GM23338 (cell line): ENCODE data around the gene ADTRP. TPM values are rescaled to one million over a fixed set of nuclear protein-coding genes. Genes with fewer than 3 reads are reported as not detected.

ENCODE experiments used
- ATAC-seq: fragments of 200-7000 bp; cut with Tn5 transposase; 3 replicates; pipeline ENCODE4 v1.9.1; 2020
- DNase-seq: peaks from one replicate; pipeline ENCODE4 v3.0.0-alpha.2; 2015; ENCODE audit warnings: low spot score
- H2AFZ ChIP-seq: fragments of 200-600 bp; sonication (generic); 2 replicates; pipeline ENCODE4 v1.8.0; 2016; ENCODE audit warnings: antibody characterized with exemption, mild to moderate bottlenecking, moderate library complexity
- H3F3A ChIP-seq: fragments of 200-600 bp; sonication (generic); replicated peaks from 2 replicates; pipeline ENCODE4 v1.8.0; 2017; ENCODE audit warnings: antibody characterized with exemption, mixed run types, low read depth
- H3K27ac ChIP-seq: fragments of 200-600 bp; sonication (generic); 2 replicates; pipeline ENCODE4 v1.6.1; 2016; ENCODE audit warnings: low read depth
- H3K27me3 ChIP-seq: fragments of 200-600 bp; sonication (generic); 2 replicates; pipeline ENCODE4 v1.8.0; 2016; ENCODE audit warnings: mild to moderate bottlenecking, mixed run types, moderate library complexity; ENCODE audit not compliant: insufficient read depth
- H3K36me3 ChIP-seq: fragments of 200-600 bp; sonication (generic); 2 replicates; pipeline ENCODE4 v1.8.0; 2016; ENCODE audit warnings: mild to moderate bottlenecking; ENCODE audit not compliant: insufficient read depth
- H3K4me1 ChIP-seq: fragments of 200-600 bp; sonication (generic); 2 replicates; pipeline ENCODE4 v1.8.0; 2016; ENCODE audit warnings: mild to moderate bottlenecking, moderate library complexity; ENCODE audit not compliant: insufficient read depth
- H3K4me2 ChIP-seq: fragments of 200-600 bp; sonication (generic); 2 replicates; pipeline ENCODE4 v1.7.1; 2017; ENCODE audit warnings: mixed run types
- H3K4me3 ChIP-seq: fragments of 200-600 bp; sonication (generic); 2 replicates; pipeline ENCODE4 v1.6.1; 2016; ENCODE audit warnings: mixed run types
- H3K79me2 ChIP-seq: fragments of 200-600 bp; sonication (generic); replicated peaks from 2 replicates; pipeline ENCODE4 v1.8.0; 2017; ENCODE audit warnings: mild to moderate bottlenecking; ENCODE audit not compliant: insufficient read depth
- H3K9me2 ChIP-seq: fragments of 200-600 bp; sonication (generic); 2 replicates; pipeline ENCODE4 v1.8.0; 2017; ENCODE audit not compliant: insufficient read depth
- H4K20me1 ChIP-seq: fragments of 200-600 bp; sonication (generic); replicated peaks from 2 replicates; pipeline ENCODE4 v1.8.0; 2017; ENCODE audit warnings: mild to moderate bottlenecking; ENCODE audit not compliant: insufficient read depth
- H3K27ac Mint-ChIP-seq: 2 replicates; pipeline ENCODE4 v1.8.0; 2020; ENCODE audit warnings: inconsistent platforms, mild to moderate bottlenecking, moderate library complexity, mixed read lengths
- H3K27me3 Mint-ChIP-seq: 3 replicates; pipeline ENCODE4 v1.8.0; 2022; ENCODE audit warnings: low read depth, mild to moderate bottlenecking, moderate library complexity, mixed read lengths, inconsistent platforms; ENCODE audit not compliant: insufficient read depth, poor library complexity
- H3K36me3 Mint-ChIP-seq: 3 replicates; pipeline ENCODE4 v1.8.0; 2021; ENCODE audit warnings: low read depth, mild to moderate bottlenecking, inconsistent platforms, moderate library complexity, mixed read lengths
- H3K4me1 Mint-ChIP-seq: 3 replicates; pipeline ENCODE4 v1.8.0; 2020; ENCODE audit warnings: mild to moderate bottlenecking, inconsistent platforms, mixed read lengths
- H3K4me3 Mint-ChIP-seq: 3 replicates; pipeline ENCODE4 v1.8.0; 2021; ENCODE audit warnings: moderate library complexity, mild to moderate bottlenecking, inconsistent platforms, mixed read lengths
- H3K9me3 Mint-ChIP-seq: 3 replicates; pipeline ENCODE4 v1.8.0; 2020; ENCODE audit warnings: moderate library complexity, mild to moderate bottlenecking, inconsistent platforms, mixed read lengths
- NANOG ChIP-seq: IDR thresholded peaks from 2 replicates; pipeline ENCODE4 v1.6.1; 2016; ENCODE audit warnings: antibody characterized with exemption, borderline replicate concordance
- STAT1 ChIP-seq: IDR thresholded peaks from one replicate; pipeline ENCODE4 v1.6.1; 2016; ENCODE audit warnings: antibody characterized with exemption; ENCODE audit not compliant: unreplicated experiment
- polyA plus RNA-seq: library from polyadenylated mRNA; unstranded; fragments of >200 nt; fragmentation: Nextera tagmentation; extraction: Ambion mirVana; gene quantifications from 2 replicates; pipeline ENCODE4 v1.2.1, GENCODE V29; 2016
- total RNA-seq: library from RNA; depleted of rRNA; stranded (reverse); fragments of >200 nt; shearing (Covaris generic); gene quantifications from 2 replicates; pipeline ENCODE4 v1.2.3, GENCODE V29; 2014
- TF ChIP-seq, protein P1 (sequence below): fragments of 250-450 bp; sonication (Bioruptor Pico); IDR thresholded peaks from 2 replicates; pipeline ENCODE4 v1.5.0; 2020; ENCODE audit warnings: mild to moderate bottlenecking, moderate library complexity
- TF ChIP-seq, protein P2 (sequence below), 2 experiments: fragments of 200-600 bp in 1 of 2; sonication (generic) in 1 of 2; conservative IDR thresholded peaks; 2 replicates each; pipeline versions ENCODE4 v1.5.1 to v1.6.1; 2016 to 2017; ENCODE audit warnings: antibody characterized with exemption in 2 of 2, low read depth in 2 of 2, mild to moderate bottlenecking in 2 of 2, moderate library complexity in 1 of 2
- TF ChIP-seq, protein P3 (sequence below): IDR thresholded peaks from one replicate; pipeline ENCODE4 v1.6.1; 2018; ENCODE audit warnings: antibody characterized with exemption; ENCODE audit not compliant: unreplicated experiment

The ADTRP gene
- total and polyA plus RNA-seq, 2 experiments from 2014 or later, result not detected

DNA sequence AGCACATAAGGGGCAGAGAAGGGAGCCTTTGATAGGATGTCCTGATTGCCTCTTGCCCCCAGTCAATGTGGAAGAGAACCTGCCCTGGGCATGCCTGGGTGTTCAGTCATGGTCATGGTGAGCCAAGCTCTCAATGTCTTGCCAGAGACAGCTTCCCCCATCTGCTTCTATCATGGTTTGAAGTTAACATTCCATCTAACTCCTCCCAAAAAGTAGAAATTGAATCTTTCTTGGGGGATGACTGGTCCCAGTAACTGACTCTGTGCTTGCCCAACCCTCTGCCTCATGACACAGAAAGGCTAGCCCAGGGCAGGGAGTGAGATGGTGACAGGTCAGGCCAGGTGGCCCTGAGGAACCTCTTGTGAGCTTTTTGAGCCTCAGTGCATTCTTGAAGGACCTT lies 60.1 kb downstream of the ADTRP start (continued):
- TF ChIP-seq, protein P1, sequence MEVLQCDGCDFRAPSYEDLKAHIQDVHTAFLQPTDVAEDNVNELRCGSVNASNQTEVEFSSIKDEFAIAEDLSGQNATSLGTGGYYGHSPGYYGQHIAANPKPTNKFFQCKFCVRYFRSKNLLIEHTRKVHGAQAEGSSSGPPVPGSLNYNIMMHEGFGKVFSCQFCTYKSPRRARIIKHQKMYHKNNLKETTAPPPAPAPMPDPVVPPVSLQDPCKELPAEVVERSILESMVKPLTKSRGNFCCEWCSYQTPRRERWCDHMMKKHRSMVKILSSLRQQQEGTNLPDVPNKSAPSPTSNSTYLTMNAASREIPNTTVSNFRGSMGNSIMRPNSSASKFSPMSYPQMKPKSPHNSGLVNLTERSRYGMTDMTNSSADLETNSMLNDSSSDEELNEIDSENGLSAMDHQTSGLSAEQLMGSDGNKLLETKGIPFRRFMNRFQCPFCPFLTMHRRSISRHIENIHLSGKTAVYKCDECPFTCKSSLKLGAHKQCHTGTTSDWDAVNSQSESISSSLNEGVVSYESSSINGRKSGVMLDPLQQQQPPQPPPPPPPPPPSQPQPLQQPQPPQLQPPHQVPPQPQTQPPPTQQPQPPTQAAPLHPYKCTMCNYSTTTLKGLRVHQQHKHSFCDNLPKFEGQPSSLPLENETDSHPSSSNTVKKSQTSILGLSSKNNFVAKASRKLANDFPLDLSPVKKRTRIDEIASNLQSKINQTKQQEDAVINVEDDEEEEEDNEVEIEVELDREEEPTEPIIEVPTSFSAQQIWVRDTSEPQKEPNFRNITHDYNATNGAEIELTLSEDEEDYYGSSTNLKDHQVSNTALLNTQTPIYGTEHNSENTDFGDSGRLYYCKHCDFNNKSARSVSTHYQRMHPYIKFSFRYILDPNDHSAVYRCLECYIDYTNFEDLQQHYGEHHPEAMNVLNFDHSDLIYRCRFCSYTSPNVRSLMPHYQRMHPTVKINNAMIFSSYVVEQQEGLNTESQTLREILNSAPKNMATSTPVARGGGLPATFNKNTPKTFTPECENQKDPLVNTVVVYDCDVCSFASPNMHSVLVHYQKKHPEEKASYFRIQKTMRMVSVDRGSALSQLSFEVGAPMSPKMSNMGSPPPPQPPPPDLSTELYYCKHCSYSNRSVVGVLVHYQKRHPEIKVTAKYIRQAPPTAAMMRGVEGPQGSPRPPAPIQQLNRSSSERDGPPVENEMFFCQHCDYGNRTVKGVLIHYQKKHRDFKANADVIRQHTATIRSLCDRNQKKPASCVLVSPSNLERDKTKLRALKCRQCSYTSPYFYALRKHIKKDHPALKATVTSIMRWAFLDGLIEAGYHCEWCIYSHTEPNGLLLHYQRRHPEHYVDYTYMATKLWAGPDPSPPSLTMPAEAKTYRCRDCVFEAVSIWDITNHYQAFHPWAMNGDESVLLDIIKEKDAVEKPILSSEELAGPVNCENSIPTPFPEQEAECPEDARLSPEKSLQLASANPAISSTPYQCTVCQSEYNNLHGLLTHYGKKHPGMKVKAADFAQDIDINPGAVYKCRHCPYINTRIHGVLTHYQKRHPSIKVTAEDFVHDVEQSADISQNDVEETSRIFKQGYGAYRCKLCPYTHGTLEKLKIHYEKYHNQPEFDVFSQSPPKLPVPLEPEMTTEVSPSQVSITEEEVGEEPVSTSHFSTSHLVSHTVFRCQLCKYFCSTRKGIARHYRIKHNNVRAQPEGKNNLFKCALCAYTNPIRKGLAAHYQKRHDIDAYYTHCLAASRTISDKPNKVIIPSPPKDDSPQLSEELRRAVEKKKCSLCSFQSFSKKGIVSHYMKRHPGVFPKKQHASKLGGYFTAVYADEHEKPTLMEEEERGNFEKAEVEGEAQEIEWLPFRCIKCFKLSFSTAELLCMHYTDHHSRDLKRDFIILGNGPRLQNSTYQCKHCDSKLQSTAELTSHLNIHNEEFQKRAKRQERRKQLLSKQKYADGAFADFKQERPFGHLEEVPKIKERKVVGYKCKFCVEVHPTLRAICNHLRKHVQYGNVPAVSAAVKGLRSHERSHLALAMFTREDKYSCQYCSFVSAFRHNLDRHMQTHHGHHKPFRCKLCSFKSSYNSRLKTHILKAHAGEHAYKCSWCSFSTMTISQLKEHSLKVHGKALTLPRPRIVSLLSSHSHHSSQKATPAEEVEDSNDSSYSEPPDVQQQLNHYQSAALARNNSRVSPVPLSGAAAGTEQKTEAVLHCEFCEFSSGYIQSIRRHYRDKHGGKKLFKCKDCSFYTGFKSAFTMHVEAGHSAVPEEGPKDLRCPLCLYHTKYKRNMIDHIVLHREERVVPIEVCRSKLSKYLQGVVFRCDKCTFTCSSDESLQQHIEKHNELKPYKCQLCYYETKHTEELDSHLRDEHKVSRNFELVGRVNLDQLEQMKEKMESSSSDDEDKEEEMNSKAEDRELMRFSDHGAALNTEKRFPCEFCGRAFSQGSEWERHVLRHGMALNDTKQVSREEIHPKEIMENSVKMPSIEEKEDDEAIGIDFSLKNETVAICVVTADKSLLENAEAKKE, result no peak
- TF ChIP-seq, protein P2, sequence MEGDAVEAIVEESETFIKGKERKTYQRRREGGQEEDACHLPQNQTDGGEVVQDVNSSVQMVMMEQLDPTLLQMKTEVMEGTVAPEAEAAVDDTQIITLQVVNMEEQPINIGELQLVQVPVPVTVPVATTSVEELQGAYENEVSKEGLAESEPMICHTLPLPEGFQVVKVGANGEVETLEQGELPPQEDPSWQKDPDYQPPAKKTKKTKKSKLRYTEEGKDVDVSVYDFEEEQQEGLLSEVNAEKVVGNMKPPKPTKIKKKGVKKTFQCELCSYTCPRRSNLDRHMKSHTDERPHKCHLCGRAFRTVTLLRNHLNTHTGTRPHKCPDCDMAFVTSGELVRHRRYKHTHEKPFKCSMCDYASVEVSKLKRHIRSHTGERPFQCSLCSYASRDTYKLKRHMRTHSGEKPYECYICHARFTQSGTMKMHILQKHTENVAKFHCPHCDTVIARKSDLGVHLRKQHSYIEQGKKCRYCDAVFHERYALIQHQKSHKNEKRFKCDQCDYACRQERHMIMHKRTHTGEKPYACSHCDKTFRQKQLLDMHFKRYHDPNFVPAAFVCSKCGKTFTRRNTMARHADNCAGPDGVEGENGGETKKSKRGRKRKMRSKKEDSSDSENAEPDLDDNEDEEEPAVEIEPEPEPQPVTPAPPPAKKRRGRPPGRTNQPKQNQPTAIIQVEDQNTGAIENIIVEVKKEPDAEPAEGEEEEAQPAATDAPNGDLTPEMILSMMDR (conservative IDR thresholded peaks at IDR 0.05; ENCODE audit: low read depth in 2 of 2), result no peak

DNA sequence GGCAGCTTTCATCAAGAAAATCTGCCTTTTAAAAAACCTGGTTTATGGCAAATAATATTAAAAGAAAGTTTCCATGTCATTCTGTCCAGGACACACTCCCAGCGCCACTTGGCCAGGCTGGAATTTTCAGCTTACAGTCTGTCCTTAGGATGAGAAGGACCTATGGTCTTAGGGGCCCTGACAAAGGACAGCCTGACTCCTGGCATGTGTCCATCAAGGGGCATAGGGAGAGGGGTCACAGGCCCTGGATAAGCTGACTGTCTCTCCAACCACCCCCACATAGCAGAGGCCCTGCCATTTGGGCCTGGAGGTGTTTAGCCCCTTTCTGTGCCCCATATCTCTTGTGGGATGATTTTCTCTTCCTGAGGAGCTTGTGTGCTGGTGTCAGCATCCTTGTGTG lies 60.6 kb downstream of the ADTRP start:
- Histone ChIP-seq H3K27ac (no peak overlapping the region), H3K4me1 (no peaks in the 10 kb centered on the region), H3K79me2 (no peaks in the 10 kb centered on the region), H3K36me3 (no peaks in the 10 kb centered on the region), H3K9me2 (peaks cover 6% of the 10 kb centered on the region; the same call in 1 of the 2 replicates), H4K20me1 (no peaks in the 10 kb centered on the region), H2AFZ (0 out of 2 replicates have a peak overlapping the region, but pooled peaks have one; percentile 23), H3F3A (no peaks in the 10 kb centered on the region), H3K4me2 (no peak overlapping the region), H3K27me3 (no peaks in the 10 kb centered on the region), H3K4me3 (no peak overlapping the region)
- Mint-ChIP-seq H3K36me3 (no peaks in the 10 kb centered on the region), H3K4me1 (peaks cover 6% of the 10 kb centered on the region; the same call in 2 of the 3 replicates), H3K27ac (no peak overlapping the region), H3K27me3 (no peaks in the 10 kb centered on the region), H3K9me3 (no peaks in the 10 kb centered on the region; the same call in 2 of the 3 replicates), H3K4me3 (no peak overlapping the region)
- ATAC-seq, result no peak
- DNase-seq, result no peak
- TF ChIP-seq STAT1 (no peak), NANOG (no peak)
- TF ChIP-seq, protein P3, sequence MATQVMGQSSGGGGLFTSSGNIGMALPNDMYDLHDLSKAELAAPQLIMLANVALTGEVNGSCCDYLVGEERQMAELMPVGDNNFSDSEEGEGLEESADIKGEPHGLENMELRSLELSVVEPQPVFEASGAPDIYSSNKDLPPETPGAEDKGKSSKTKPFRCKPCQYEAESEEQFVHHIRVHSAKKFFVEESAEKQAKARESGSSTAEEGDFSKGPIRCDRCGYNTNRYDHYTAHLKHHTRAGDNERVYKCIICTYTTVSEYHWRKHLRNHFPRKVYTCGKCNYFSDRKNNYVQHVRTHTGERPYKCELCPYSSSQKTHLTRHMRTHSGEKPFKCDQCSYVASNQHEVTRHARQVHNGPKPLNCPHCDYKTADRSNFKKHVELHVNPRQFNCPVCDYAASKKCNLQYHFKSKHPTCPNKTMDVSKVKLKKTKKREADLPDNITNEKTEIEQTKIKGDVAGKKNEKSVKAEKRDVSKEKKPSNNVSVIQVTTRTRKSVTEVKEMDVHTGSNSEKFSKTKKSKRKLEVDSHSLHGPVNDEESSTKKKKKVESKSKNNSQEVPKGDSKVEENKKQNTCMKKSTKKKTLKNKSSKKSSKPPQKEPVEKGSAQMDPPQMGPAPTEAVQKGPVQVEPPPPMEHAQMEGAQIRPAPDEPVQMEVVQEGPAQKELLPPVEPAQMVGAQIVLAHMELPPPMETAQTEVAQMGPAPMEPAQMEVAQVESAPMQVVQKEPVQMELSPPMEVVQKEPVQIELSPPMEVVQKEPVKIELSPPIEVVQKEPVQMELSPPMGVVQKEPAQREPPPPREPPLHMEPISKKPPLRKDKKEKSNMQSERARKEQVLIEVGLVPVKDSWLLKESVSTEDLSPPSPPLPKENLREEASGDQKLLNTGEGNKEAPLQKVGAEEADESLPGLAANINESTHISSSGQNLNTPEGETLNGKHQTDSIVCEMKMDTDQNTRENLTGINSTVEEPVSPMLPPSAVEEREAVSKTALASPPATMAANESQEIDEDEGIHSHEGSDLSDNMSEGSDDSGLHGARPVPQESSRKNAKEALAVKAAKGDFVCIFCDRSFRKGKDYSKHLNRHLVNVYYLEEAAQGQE, result no peak
